Ishikawa (cell line): ENCODE measurements around the gene RFC4.

Experiments used
- CEBPB ChIP-seq: IDR thresholded peaks from 2 replicates; pipeline ENCODE4 v1.6.1; 2012
- CREB1 ChIP-seq: IDR thresholded peaks from 2 replicates; pipeline ENCODE4 v1.6.1; 2012; ENCODE audit warnings: low read depth
- EP300 ChIP-seq: IDR thresholded peaks from 2 replicates; pipeline ENCODE4 v1.6.1; 2012; ENCODE audit warnings: borderline replicate concordance
- MAX ChIP-seq: IDR thresholded peaks from 2 replicates; pipeline ENCODE4 v1.6.1; 2012
- NFIC ChIP-seq: IDR thresholded peaks from 2 replicates; pipeline ENCODE4 v1.6.1; 2012
- RAD21 ChIP-seq: IDR thresholded peaks from 2 replicates; pipeline ENCODE4 v1.6.1; 2012; ENCODE audit warnings: low read depth
- REST ChIP-seq: IDR thresholded peaks from 2 replicates; pipeline ENCODE4 v1.6.1; 2012; ENCODE audit warnings: low read depth, mild to moderate bottlenecking
- TAF1 ChIP-seq: IDR thresholded peaks from 2 replicates; pipeline ENCODE4 v1.6.1; 2012; ENCODE audit warnings: low read depth, mild to moderate bottlenecking
- TCF12 ChIP-seq: IDR thresholded peaks from 2 replicates; pipeline ENCODE4 v1.6.1; 2012; ENCODE audit warnings: low read depth
- TEAD4 ChIP-seq: IDR thresholded peaks from 2 replicates; pipeline ENCODE4 v1.6.1; 2012
- USF1 ChIP-seq: IDR thresholded peaks from 2 replicates; pipeline ENCODE4 v1.6.1; 2012
- YY1 ChIP-seq: IDR thresholded peaks from 2 replicates; pipeline ENCODE4 v1.6.1; 2012; ENCODE audit warnings: low read depth
- ZBTB7A ChIP-seq: IDR thresholded peaks from 2 replicates; pipeline ENCODE4 v1.6.1; 2012; ENCODE audit warnings: low read depth

GRCh38 chr3:186782542-186783057 lies 23.7 kb downstream of the RFC4 start:
- TF ChIP-seq EP300 (no peak), TAF1 (no peak), REST (no peak), ZBTB7A (no peak), CEBPB (no peak), YY1 (no peak; the same call in 1 of the 2 replicates), RAD21 (no peak), NFIC (no peak), USF1 (no peak), MAX (no peak), CREB1 (no peak), TEAD4 (no peak), TCF12 (no peak)
